Astrocyte of the spinal cord (primary cell): ENCODE results near the gene TOMM40.

Experiments
- DNase-seq: peaks from one replicate; pipeline ENCODE4 v3.0.0; 2011; ENCODE audit warnings: low read depth, low spot score
- H3K4me3 ChIP-seq: 2 replicates; pipeline ENCODE4 v1.5.1; 2011; ENCODE audit warnings: low read depth, mild to moderate bottlenecking, low read length, moderate library complexity
- CTCF ChIP-seq: IDR thresholded peaks from 2 replicates; pipeline ENCODE4 v1.5.1; 2012; ENCODE audit warnings: low read depth, mild to moderate bottlenecking, low read length, inconsistent platforms
- in situ Hi-C: cut with HindIII; loops from 2 replicates; pipeline ENCODE4 v1.10.0; 2017; ENCODE audit warnings: low sequenced_read_pairs

TOMM40 gene

DNA sequence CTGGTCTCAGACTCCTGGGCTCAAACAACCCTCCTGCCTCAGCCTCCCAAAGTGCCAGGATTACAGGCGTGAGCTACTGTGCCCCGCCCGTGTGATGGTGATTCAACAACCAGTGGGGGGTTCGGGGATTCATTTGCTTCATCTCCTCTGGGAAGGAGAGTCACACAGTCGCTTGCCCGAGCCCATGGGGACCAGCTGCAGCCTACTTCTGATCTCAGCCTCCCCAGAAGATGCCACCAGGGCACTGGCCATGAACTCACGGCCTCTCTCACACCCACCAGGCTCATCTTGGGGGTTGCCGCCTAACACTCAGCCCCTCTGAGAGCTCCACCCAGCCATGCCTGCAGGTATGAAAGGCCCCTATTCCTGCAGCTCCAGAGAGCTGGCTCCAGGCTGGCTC lies 6.8 kb downstream of the TOMM40 start:
- in situ Hi-C loops, result no loop called here
- TF ChIP-seq CTCF, result no peak
- DNase-seq, result no peak
- no peak overlapping the region for H3K4me3 ChIP-seq

GRCh38 chr19:44900328-44901244 lies 9.5 kb downstream of the TOMM40 start:
- H3K4me3 ChIP-seq, result no peak overlapping the region
- DNase-seq, result no peak
- no peak for TF ChIP-seq CTCF
- in situ Hi-C loops, result no loop called here

- DNase-seq, result no peak
- in situ Hi-C loops, result no loop called here
- no peak for TF ChIP-seq CTCF
- H3K4me3 ChIP-seq, result no peak overlapping the region
Observed at GRCh38 chr19:44903216-44903601, 12.2 kb downstream of the TOMM40 start.

DNA sequence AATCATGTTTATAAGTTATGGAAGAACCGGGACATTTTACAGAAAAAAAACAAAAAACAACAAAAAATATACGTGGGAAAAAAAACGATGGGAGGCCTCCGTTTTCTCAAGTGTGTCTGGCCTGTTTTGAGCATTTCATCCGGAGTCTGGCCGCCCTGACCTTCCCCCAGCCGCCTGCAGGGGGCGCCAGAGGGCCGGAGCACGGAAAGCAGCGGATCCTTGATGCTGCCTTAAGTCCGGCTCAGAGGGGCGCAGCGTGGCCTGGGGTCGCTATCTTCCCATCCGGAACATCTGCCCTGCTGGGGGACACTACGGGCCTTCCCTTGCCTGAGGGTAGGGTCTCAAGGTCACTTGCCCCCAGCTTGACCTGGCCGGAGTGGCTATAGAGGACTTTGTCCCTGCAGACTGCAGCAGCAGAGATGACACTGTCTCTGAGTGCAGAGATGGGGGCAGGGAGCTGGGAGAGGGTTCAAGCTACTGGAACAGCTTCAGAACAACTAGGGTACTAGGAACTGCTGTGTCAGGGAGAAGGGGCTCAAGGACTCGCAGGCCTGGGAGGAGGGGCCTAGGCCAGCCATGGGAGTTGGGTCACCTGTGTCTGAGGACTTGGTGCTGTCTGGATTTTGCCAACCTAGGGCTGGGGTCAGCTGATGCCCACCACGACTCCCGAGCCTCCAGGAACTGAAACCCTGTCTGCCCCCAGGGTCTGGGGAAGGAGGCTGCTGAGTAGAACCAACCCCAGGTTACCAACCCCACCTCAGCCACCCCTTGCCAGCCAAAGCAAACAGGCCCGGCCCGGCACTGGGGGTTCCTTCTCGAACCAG lies 12.8 kb downstream of the TOMM40 start:
- TF ChIP-seq CTCF, result peak; percentile 99
- in situ Hi-C loops, result no loop called here

DNA sequence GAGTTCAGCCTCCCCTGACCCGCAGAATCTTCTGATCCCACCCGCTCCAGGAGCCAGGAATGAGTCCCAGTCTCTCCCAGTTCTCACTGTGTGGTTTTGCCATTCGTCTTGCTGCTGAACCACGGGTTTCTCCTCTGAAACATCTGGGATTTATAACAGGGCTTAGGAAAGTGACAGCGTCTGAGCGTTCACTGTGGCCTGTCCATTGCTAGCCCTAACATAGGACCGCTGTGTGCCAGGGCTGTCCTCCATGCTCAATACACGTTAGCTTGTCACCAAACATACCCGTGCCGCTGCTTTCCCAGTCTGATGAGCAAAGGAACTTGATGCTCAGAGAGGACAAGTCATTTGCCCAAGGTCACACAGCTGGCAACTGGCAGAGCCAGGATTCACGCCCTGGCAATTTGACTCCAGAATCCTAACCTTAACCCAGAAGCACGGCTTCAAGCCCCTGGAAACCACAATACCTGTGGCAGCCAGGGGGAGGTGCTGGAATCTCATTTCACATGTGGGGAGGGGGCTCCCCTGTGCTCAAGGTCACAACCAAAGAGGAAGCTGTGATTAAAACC lies 13.5 kb downstream of the TOMM40 start:
- TF ChIP-seq CTCF, result peak; percentile 20
- no peak overlapping the region for H3K4me3 ChIP-seq
- in situ Hi-C loops, result no loop called here
- no peak for DNase-seq

More for the DNA sequence above, 12.8 kb downstream of the TOMM40 start:
- no peak overlapping the region for H3K4me3 ChIP-seq
- DNase-seq, result peak; percentile 69

GRCh38 chr19:44905437-44906160 lies 14.5 kb downstream of the TOMM40 start, which contains the start of gene APOE:
TSS of gene APOE (plus strand) at chr19:44905796. CDS start at chr19:44906625, 829 bp downstream.
- no peak for TF ChIP-seq CTCF
- DNase-seq, result no peak
- H3K4me3 ChIP-seq, result peak within 1 kb of the TSS; percentile 13
- in situ Hi-C loops, result no loop called here
